Suprapubic skin (tissue), 4 donors: ENCODE results near the gene NCAPH2. TPM values are rescaled to one million over a fixed set of nuclear protein-coding genes. Genes with fewer than 3 reads are reported as not detected.
A peak's percentile ranks its signal among the peaks of the same experiment; 100 is the strongest.

Experiments
- DNase-seq, 2 donors: peaks; one replicate each; pipeline ENCODE4 v3.0.0-alpha.2; 2019; ENCODE audit warnings: low spot score in 2 of 2
- H3K27ac ChIP-seq: fragments of 200-600 bp; sonication (generic); one replicate; pipeline ENCODE4 v1.5.1; 2019
- H3K27me3 ChIP-seq: fragments of 200-600 bp; sonication (generic); one replicate; pipeline ENCODE4 v1.5.1; 2019
- H3K36me3 ChIP-seq: fragments of 200-600 bp; sonication (generic); one replicate; pipeline ENCODE4 v1.5.1; 2019
- H3K4me1 ChIP-seq: fragments of 200-600 bp; sonication (generic); one replicate; pipeline ENCODE4 v1.5.1; 2019
- H3K4me3 ChIP-seq: fragments of 200-600 bp; sonication (generic); one replicate; pipeline ENCODE4 v1.5.1; 2019; ENCODE audit warnings: mild to moderate bottlenecking
- H3K9me3 ChIP-seq: fragments of 200-600 bp; sonication (generic); one replicate; pipeline ENCODE4 v1.5.1; 2019
- EP300 ChIP-seq: sonication (generic); formaldehyde crosslinking; IDR thresholded peaks from one replicate; pipeline ENCODE4 v1.6.1; 2017; ENCODE audit warnings: antibody characterized with exemption
- POLR2A ChIP-seq, 2 donors: fragments of 450-650 bp; IDR thresholded peaks; one replicate each; pipeline ENCODE4 v1.6.1; 2017; ENCODE audit warnings: antibody characterized with exemption in 2 of 2, mild to moderate bottlenecking in 2 of 2, moderate library complexity in 2 of 2
- POLR2AphosphoS5 ChIP-seq, 3 donors: sonication (generic); formaldehyde crosslinking; IDR thresholded peaks; one replicate each; pipeline ENCODE4 v1.6.1; 2017; ENCODE audit warnings: antibody characterized with exemption in 3 of 3
- WGBS: methylation state at CpG from one replicate; pipeline ENCODE4 v1.1.5; 2018; 5-methylcytosine and 5-hydroxymethylcytosine counted together
- total RNA-seq, 4 donors: library from RNA; depleted of rRNA; stranded (reverse); fragments of >200 nt; gene quantifications; one replicate each; pipeline ENCODE4 v1.1.0, GENCODE V29; 2016
- TF ChIP-seq, protein P1 (sequence below), 2 donors: fragments of 200-600 bp in 1 of 2; fragments of 450-650 bp in 1 of 2; sonication (generic) in 1 of 2; IDR thresholded peaks; one replicate each; pipeline ENCODE4 v1.5.1; 2016 to 2019; ENCODE audit warnings: antibody characterized with exemption in 2 of 2, mild to moderate bottlenecking in 1 of 2, moderate library complexity in 1 of 2

The NCAPH2 gene
- total RNA-seq, result 10 to 100 TPM; 39.6 to 51.9 (median 50.0) TPM

DNA sequence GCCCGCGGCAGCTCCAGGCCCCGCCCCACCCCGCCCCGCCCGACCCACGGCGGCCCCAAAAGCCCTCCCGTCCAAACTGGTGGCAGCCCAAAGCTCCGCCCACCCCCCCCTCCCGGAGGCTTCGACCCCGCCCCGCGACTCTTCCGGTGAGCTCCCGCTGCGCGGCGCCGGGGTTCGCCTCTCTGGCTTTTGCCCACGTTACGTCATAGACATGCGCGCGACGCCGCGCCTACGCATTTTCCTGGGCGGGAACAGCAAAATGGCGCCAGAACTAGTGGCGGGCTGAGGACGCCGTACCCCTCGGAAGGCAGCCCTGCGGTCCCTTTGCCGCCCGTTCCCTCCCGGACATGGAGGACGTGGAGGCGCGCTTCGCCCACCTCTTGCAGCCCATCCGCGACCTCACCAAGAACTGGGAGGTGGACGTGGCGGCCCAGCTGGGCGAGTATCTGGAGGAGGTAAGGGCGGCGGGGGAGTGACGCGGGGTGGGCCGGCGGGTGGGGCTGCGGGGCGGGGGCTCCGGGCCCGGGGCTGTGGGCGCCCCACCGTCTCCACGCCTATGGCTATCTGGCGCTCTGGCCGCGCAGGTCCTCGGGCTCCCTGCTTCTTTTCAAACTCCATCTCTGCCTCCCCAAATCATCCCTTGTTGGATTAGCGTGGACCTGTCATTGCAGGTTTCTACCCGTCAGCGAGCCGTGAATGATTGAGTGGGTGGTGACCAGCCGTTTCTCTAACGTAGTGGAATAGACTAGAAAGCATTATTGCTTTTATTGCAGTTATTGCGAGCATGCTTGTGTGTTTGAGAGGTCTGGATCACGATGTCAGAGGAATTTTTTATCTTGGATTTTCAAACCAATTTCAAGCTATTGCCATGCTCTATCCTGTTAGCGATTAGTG is at the start of gene NCAPH2:
TSS of gene NCAPH2 (plus strand) at position 234 of the 894 bp plus-strand sequence. CDS start at position 348, 114 bp downstream.
- Histone ChIP-seq H3K4me3 (peak within 1 kb of the TSS; percentile 81), H3K4me1 (peaks cover 49% of the 10 kb centered on the region), H3K27ac (peak within 1 kb of the TSS; percentile 86), H3K27me3 (no peaks in the 10 kb centered on the region), H3K9me3 (no peaks in the 10 kb centered on the region), H3K36me3 (peaks cover 34% of the 10 kb centered on the region)
- WGBS, result 1% methylated on average over 45 of the region's 76 CpGs
- TF ChIP-seq EP300 (no peak), POLR2AphosphoS5 (IDR thresholded peaks at IDR 0.05) (peak; percentile 37 to 98 (median 96)), POLR2A (IDR thresholded peaks at IDR 0.05) (peak in 1 of 2 donors; percentile 64)
- TF ChIP-seq, protein P1, sequence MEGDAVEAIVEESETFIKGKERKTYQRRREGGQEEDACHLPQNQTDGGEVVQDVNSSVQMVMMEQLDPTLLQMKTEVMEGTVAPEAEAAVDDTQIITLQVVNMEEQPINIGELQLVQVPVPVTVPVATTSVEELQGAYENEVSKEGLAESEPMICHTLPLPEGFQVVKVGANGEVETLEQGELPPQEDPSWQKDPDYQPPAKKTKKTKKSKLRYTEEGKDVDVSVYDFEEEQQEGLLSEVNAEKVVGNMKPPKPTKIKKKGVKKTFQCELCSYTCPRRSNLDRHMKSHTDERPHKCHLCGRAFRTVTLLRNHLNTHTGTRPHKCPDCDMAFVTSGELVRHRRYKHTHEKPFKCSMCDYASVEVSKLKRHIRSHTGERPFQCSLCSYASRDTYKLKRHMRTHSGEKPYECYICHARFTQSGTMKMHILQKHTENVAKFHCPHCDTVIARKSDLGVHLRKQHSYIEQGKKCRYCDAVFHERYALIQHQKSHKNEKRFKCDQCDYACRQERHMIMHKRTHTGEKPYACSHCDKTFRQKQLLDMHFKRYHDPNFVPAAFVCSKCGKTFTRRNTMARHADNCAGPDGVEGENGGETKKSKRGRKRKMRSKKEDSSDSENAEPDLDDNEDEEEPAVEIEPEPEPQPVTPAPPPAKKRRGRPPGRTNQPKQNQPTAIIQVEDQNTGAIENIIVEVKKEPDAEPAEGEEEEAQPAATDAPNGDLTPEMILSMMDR (IDR thresholded peaks at IDR 0.05), result no peak
- DNase-seq, result peak; percentile 97 to 98

DNA sequence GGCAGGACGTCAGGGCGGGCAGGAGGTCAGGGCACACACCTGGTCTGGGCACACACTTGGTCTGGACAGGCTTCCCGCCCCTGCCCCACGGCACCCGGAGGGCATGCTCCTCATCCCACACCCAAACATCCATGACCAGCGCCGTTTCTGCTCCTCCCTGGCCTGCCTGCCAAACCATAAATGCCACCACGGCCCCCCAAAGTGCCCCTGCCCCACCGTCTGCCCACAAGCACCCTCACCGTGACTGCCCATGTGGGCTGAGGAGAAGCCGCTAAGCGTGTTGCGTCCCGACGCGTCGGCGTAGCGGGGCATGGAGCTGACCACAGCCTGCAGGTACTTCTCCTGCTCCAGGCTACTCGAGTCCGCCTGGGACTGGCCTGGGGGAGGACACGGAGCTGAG is 49.0 kb upstream of the NCAPH2 start:
- TF ChIP-seq, protein P1 (IDR thresholded peaks at IDR 0.05), result no peak
- TF ChIP-seq EP300 (no peak), POLR2A (IDR thresholded peaks at IDR 0.05) (no peak), POLR2AphosphoS5 (IDR thresholded peaks at IDR 0.05) (no peak)
- DNase-seq, result no peak
- Histone ChIP-seq H3K9me3 (no peaks in the 10 kb centered on the region), H3K36me3 (peaks cover 98% of the 10 kb centered on the region), H3K4me3 (no peak overlapping the region), H3K27ac (no peak overlapping the region), H3K27me3 (no peaks in the 10 kb centered on the region), H3K4me1 (peaks cover 14% of the 10 kb centered on the region)
- 96% methylated on average over 14 of the region's 22 CpGs for WGBS

DNA sequence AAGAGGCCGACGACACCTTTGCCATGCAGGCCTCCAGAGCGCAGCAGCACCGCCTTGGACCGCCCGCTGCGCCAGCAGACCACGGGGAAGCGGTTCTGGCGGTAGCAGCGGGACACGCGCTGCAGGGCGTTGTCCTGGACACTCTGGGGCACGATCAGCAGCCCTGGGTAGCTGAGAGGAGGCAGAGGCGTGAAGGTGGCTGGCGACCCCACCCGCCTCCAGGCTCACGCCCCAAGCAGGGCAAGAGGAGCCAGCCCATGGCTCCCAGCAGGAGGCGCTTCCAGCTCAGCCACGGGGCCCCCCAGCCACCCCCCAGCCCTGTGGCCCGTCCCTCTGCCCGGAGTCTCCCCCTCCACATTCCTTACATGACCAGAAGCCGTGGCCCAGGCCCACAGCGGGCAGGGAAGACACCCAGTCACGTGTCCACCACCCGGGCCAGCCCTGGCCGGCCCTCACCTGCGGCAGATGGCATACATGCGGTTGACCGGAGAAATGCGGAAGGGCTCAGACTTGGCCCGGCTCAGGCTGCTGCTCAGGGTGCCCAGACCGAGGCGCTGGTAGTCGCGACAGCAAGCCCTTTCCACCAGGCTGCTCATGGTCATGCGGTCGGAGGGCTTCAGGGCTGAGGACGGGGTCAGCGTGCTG is 48.4 kb upstream of the NCAPH2 start:
- no peak overlapping the region for H3K27ac ChIP-seq
- WGBS, result 92% methylated on average over 20 of the region's 41 CpGs
- peaks cover 14% of the 10 kb centered on the region for H3K4me1 ChIP-seq
- DNase-seq, result no peak
- TF ChIP-seq EP300 (no peak), POLR2A (IDR thresholded peaks at IDR 0.05) (no peak), POLR2AphosphoS5 (IDR thresholded peaks at IDR 0.05) (no peak)
- TF ChIP-seq, protein P1 (IDR thresholded peaks at IDR 0.05), result no peak
- peaks cover 98% of the 10 kb centered on the region for H3K36me3 ChIP-seq
- no peaks in the 10 kb centered on the region for H3K9me3 ChIP-seq
- H3K4me3 ChIP-seq, result no peak overlapping the region
- no peaks in the 10 kb centered on the region for H3K27me3 ChIP-seq

DNA sequence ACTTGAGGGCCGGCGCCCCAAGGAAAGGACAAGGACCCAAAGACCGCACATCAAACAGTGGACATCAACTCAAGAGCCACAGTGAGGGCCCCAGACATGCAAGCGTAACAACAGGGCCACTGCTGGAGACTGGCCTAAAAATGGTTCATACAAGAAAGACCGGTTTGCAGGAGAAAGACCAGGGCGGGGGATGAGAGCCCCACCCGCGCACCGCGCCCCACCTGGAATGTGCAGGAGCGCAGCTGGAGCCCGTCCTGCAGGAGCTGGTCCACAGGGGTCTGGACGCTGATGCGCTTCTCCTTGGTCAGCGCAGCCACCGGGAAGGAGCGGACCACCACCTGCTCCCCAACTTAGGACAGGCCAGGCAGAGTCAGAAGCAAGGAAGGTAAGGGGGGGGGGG is 47.1 kb upstream of the NCAPH2 start:
- H3K4me3 ChIP-seq, result no peak overlapping the region
- TF ChIP-seq POLR2AphosphoS5 (IDR thresholded peaks at IDR 0.05), result no peak
- TF ChIP-seq, protein P1 (IDR thresholded peaks at IDR 0.05), result no peak
- H3K36me3 ChIP-seq, result peaks cover 98% of the 10 kb centered on the region
- DNase-seq, result no peak
- H3K27ac ChIP-seq, result peak overlapping the region; percentile 25
- H3K27me3 ChIP-seq, result no peaks in the 10 kb centered on the region
- peaks cover 14% of the 10 kb centered on the region for H3K4me1 ChIP-seq
- no peaks in the 10 kb centered on the region for H3K9me3 ChIP-seq
- WGBS, result 67% methylated on average over 16 of the region's 17 CpGs

DNA sequence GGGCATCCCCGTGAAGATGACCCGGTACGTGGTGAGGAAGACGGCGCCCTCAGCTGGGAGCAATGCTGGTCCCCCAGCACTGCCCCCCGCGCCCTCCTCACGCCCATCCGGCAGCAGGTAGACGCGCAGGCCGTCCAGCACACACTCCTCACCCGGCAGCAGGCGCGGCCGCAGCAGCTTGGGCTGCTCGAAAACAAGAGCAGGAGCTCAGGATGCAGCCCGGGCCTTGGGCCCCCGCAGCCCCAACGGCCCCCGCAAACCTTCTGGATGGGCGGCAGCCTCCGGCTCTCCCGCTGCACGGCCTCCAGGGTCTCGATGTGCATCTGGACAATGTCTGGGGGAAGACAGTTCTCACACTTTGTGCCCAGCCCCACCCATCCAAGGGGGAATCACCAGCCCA is 46.5 kb upstream of the NCAPH2 start:
- TF ChIP-seq, protein P1 (IDR thresholded peaks at IDR 0.05), result no peak
- no peak for TF ChIP-seq EP300
- TF ChIP-seq POLR2AphosphoS5 (IDR thresholded peaks at IDR 0.05), result no peak
- TF ChIP-seq POLR2A (IDR thresholded peaks at IDR 0.05), result no peak
- Histone ChIP-seq H3K4me3 (no peak overlapping the region), H3K27me3 (no peaks in the 10 kb centered on the region), H3K4me1 (peaks cover 14% of the 10 kb centered on the region), H3K27ac (no peak overlapping the region), H3K36me3 (peaks cover 98% of the 10 kb centered on the region), H3K9me3 (no peaks in the 10 kb centered on the region)
- DNase-seq, result no peak
- WGBS, result 93% methylated on average over 13 of the region's 26 CpGs
